Fibroblast of skin of left biceps (primary cell): Measurements from ENCODE around the gene SDCCAG8.
"Not testable (repeated sequence)": the region's sequence is repeated elsewhere in the genome, so short reads cannot be mapped to it uniquely, and the experiment has no call there.

Source experiments
- DNase-seq, 2 experiments: peaks; one replicate each; pipeline ENCODE4 v3.0.0-alpha.2; 2013; ENCODE audit warnings: low read depth in 2 of 2

Gene SDCCAG8

GRCh38 chr1:243332440-243332839 is 76.6 kb downstream of the SDCCAG8 start:
- no peak for DNase-seq

- DNase-seq: no peak
Measured at GRCh38 chr1:243335292-243335691, 79.5 kb downstream of the SDCCAG8 start.

GRCh38 chr1:243336163-243336562 is 80.3 kb downstream of the SDCCAG8 start:
- no peak for DNase-seq

- DNase-seq: not testable (repeated sequence)
Measured at GRCh38 chr1:243338848-243339247, 83.0 kb downstream of the SDCCAG8 start.

GRCh38 chr1:243341074-243341473 is 85.2 kb downstream of the SDCCAG8 start:
- DNase-seq: no peak

- no peak for DNase-seq
Measured at GRCh38 chr1:243343970-243344937, 88.4 kb downstream of the SDCCAG8 start.

GRCh38 chr1:243345205-243345604 is 89.4 kb downstream of the SDCCAG8 start:
- DNase-seq: no peak

- no peak for DNase-seq
Measured at GRCh38 chr1:243346016-243346415, 90.2 kb downstream of the SDCCAG8 start.

GRCh38 chr1:243346468-243346867 is 90.6 kb downstream of the SDCCAG8 start:
- no peak for DNase-seq

- DNase-seq: no peak
Measured at GRCh38 chr1:243348331-243348730, 92.5 kb downstream of the SDCCAG8 start.

GRCh38 chr1:243349128-243349527 is 93.3 kb downstream of the SDCCAG8 start:
- no peak for DNase-seq

GRCh38 chr1:243351337-243351736 is 95.5 kb downstream of the SDCCAG8 start:
- DNase-seq: no peak

- no peak for DNase-seq
Measured at GRCh38 chr1:243354511-243355153, 98.8 kb downstream of the SDCCAG8 start.

- no peak for DNase-seq
Measured at GRCh38 chr1:243363832-243364231, 108.0 kb downstream of the SDCCAG8 start.

GRCh38 chr1:243364330-243364729 is 108.5 kb downstream of the SDCCAG8 start:
- DNase-seq: no peak

GRCh38 chr1:243364866-243365265 is 109.0 kb downstream of the SDCCAG8 start:
- DNase-seq: no peak

GRCh38 chr1:243367314-243367713 is 111.5 kb downstream of the SDCCAG8 start:
- DNase-seq: no peak

GRCh38 chr1:243374412-243374811 is 118.6 kb downstream of the SDCCAG8 start:
- DNase-seq: no peak

GRCh38 chr1:243375596-243375995 is 119.8 kb downstream of the SDCCAG8 start:
- no peak for DNase-seq

GRCh38 chr1:243378669-243379068 is 122.8 kb downstream of the SDCCAG8 start:
- no peak for DNase-seq

GRCh38 chr1:243379208-243379607 is 123.4 kb downstream of the SDCCAG8 start:
- DNase-seq: no peak

GRCh38 chr1:243379706-243380105 is 123.9 kb downstream of the SDCCAG8 start:
- DNase-seq: no peak

GRCh38 chr1:243388276-243388675 is 132.4 kb downstream of the SDCCAG8 start:
- no peak for DNase-seq
